HepG2 (cell line): ENCODE results near the gene SGMS1. TPM values are rescaled to one million over a fixed set of nuclear protein-coding genes. Genes with fewer than 3 reads are reported as not detected.
"Not testable (repeated sequence)": the region's sequence is repeated elsewhere in the genome, so short reads cannot be mapped to it uniquely, and the experiment has no call there.

Experiments
- ATAC-seq: fragments of 200-7000 bp; cut with Tn5 transposase; 3 replicates; pipeline ENCODE4 v1.9.1; 2020; ENCODE audit warnings: mild to moderate bottlenecking, moderate library complexity
- BruUV-seq: library from RNA; stranded (reverse); fragments of 400-500 nt; replicated peaks from 2 replicates; lab custom pipeline; 2021; lab: Mats Ljungman, UMichigan
- CTCF ChIA-PET: fragments of 300-600 bp; formaldehyde crosslinking; extraction: SDS; loops from one replicate; lab custom pipeline; 2021; ENCODE audit warnings: low total read pairs, inconsistent platforms, low intra/inter-chr PET ratio; lab: Yijun Ruan, JAX
- POLR2A ChIA-PET: fragments of 350-600 bp; sonication (Branson Sonifier 250); formaldehyde crosslinking; loops from one replicate; lab custom pipeline; 2020; ENCODE audit warnings: antibody characterized with exemption, inconsistent platforms; lab: Yijun Ruan, JAX
- DNase-seq: peaks from one replicate; pipeline ENCODE4 v3.0.0-alpha.2; 2015; ENCODE audit warnings: low spot score
- FAIRE-seq: peaks from 3 replicates; lab custom pipeline; 2011; peaks lifted over from hg19 to GRCh38; lab: Jason Lieb, UNC
- H2AFZ ChIP-seq: one replicate; pipeline ENCODE4 v1.6.1; 2011; ENCODE audit warnings: low read length, inconsistent platforms
- H3K27ac ChIP-seq: fragments of 300-600 bp; 3 replicates; pipeline ENCODE4 v1.8.0; 2011; ENCODE audit warnings: mixed run types, mild to moderate bottlenecking, mixed read lengths, low read length, inconsistent platforms; ENCODE audit not compliant: insufficient read depth; ENCODE audit errors: extremely low read length
- H3K27me3 ChIP-seq, 2 experiments: fragments of 200-600 bp in 1 of 2; 2 replicates in 1 of 2; 3 replicates in 1 of 2; pipeline versions ENCODE4 v1.6.0 to v1.8.0; 2011; ENCODE audit warnings: low read length in 2 of 2, mild to moderate bottlenecking in 2 of 2, moderate library complexity in 2 of 2, inconsistent platforms in 1 of 2; ENCODE audit not compliant: insufficient read depth in 2 of 2, control insufficient read depth in 1 of 2
- H3K36me3 ChIP-seq, 2 experiments: fragments of 200-600 bp in 1 of 2; replicated peaks in 1 of 2; 2 replicates in 1 of 2; 3 replicates in 1 of 2; pipeline versions ENCODE4 v1.5.1 to v1.8.0; 2011; ENCODE audit warnings: low read length in 2 of 2, inconsistent platforms in 1 of 2; ENCODE audit not compliant: insufficient read depth in 2 of 2, control insufficient read depth in 1 of 2
- H3K4me1 ChIP-seq: 2 replicates; pipeline ENCODE4 v1.5.1; 2012; ENCODE audit warnings: low read length, inconsistent platforms; ENCODE audit not compliant: insufficient read depth
- H3K4me2 ChIP-seq: 2 replicates; pipeline ENCODE4 v1.6.0; 2011; ENCODE audit warnings: low read depth, low read length, inconsistent platforms
- H3K4me3 ChIP-seq, 3 experiments: fragments of 200-600 bp in 1 of 3; sonication (generic), shearing (Covaris generic) in 1 of 3; replicated peaks in 1 of 3; 2 replicates each; pipeline ENCODE4 v1.5.1; 2011 to 2016; ENCODE audit warnings: low read length in 3 of 3, inconsistent platforms in 2 of 3, low read depth in 2 of 3, mild to moderate bottlenecking in 2 of 3, control low read depth in 1 of 3, mixed read lengths in 1 of 3; ENCODE audit not compliant: insufficient read depth in 1 of 3
- H3K79me2 ChIP-seq: one replicate; pipeline ENCODE4 v1.6.1; 2011; ENCODE audit warnings: low read length, inconsistent platforms; ENCODE audit not compliant: insufficient read depth
- H3K9ac ChIP-seq: 2 replicates; pipeline ENCODE4 v1.6.0; 2011; ENCODE audit warnings: mild to moderate bottlenecking, low read depth, low read length, inconsistent platforms; ENCODE audit not compliant: insufficient read depth
- H3K9me3 ChIP-seq: 2 replicates; pipeline ENCODE4 v1.5.1; 2012; ENCODE audit warnings: mild to moderate bottlenecking, low read length
- H4K20me1 ChIP-seq: 2 replicates; pipeline ENCODE4 v1.6.0; 2011; ENCODE audit warnings: inconsistent platforms, mild to moderate bottlenecking, low read length, moderate library complexity; ENCODE audit not compliant: insufficient read depth
- CBFB ChIP-seq: sonication (generic); formaldehyde crosslinking; IDR thresholded peaks from 2 replicates; pipeline ENCODE4 v1.4.0; 2020; ENCODE audit warnings: missing genetic modification reagents
- CREB1 ChIP-seq, 2 experiments: fragments of 450-650 bp in 1 of 2; IDR thresholded peaks; 2 replicates each; pipeline ENCODE4 v1.6.1; 2016 to 2017; ENCODE audit warnings: control low read depth in 1 of 2, mild to moderate bottlenecking in 1 of 2, missing compliant biosample characterization in 1 of 2, missing genetic modification characterization in 1 of 2
- FOXA1 ChIP-seq, 2 experiments: fragments of 450-650 bp in 1 of 2; sonication (generic) in 1 of 2; formaldehyde crosslinking in 1 of 2; IDR thresholded peaks; 2 replicates each; pipeline versions ENCODE4 v1.4.0 to v1.6.1; 2016 to 2020; ENCODE audit warnings: missing genetic modification reagents in 1 of 2
- NFYC ChIP-seq: IDR thresholded peaks from 2 replicates; pipeline ENCODE4 v1.6.1; 2016; ENCODE audit warnings: missing genetic modification reagents, missing compliant biosample characterization
- POGZ ChIP-seq: sonication (generic); formaldehyde crosslinking; IDR thresholded peaks from 2 replicates; pipeline ENCODE4 v1.4.0; 2020; ENCODE audit warnings: mild to moderate bottlenecking, missing genetic modification reagents
- RAD21 ChIP-seq: fragments of 450-650 bp; formaldehyde crosslinking; IDR thresholded peaks from 2 replicates; pipeline ENCODE4 v1.5.0; 2020; ENCODE audit warnings: mild to moderate bottlenecking
- ZNF205 ChIP-seq: IDR thresholded peaks from 2 replicates; pipeline ENCODE4 v1.6.1; 2018; ENCODE audit warnings: missing biosample characterization, missing genetic modification reagents
- ZNF232 ChIP-seq: sonication (generic); formaldehyde crosslinking; IDR thresholded peaks from 2 replicates; pipeline ENCODE4 v1.4.0; 2020; ENCODE audit warnings: missing genetic modification reagents, borderline replicate concordance
- ZNF274 ChIP-seq: sonication (generic); formaldehyde crosslinking; IDR thresholded peaks from 2 replicates; pipeline ENCODE4 v1.5.1; 2020; ENCODE audit warnings: mild to moderate bottlenecking, missing genetic modification reagents
- ZNF296 ChIP-seq: sonication (generic); formaldehyde crosslinking; conservative IDR thresholded peaks from 2 replicates; pipeline ENCODE4 v1.5.0; 2020; ENCODE audit warnings: mild to moderate bottlenecking, missing genetic modification reagents
- ZNF451 ChIP-seq: sonication (generic); formaldehyde crosslinking; IDR thresholded peaks from 2 replicates; pipeline ENCODE4 v1.5.0; 2020; ENCODE audit warnings: mild to moderate bottlenecking, missing genetic modification reagents
- ZNF7 ChIP-seq: IDR thresholded peaks from 2 replicates; pipeline ENCODE4 v1.6.1; 2016; ENCODE audit warnings: missing biosample characterization, missing genetic modification reagents
- ZNF816 ChIP-seq: sonication (generic); formaldehyde crosslinking; IDR thresholded peaks from 2 replicates; pipeline ENCODE4 v1.8.0; 2022; ENCODE audit warnings: missing genetic modification reagents, mild to moderate bottlenecking, borderline replicate concordance
- WGBS: methylation state at CpG from one replicate; pipeline ENCODE4 v1.1.6; 2017; ENCODE audit warnings: low lambda C conversion rate; 5-methylcytosine and 5-hydroxymethylcytosine counted together
- in situ Hi-C: cut with HindIII; loops from 2 replicates; pipeline ENCODE4 v1.10.0; 2017; ENCODE audit warnings: low pct_unique_long_range_greater_than_20kb; ENCODE audit not compliant: extremely low pct_ligation_motif_present
- intact Hi-C: fragments of 100-400 bp; cut with micrococcal nuclease; formaldehyde crosslinking; loops from one replicate; pipeline ENCODE4 v1.10.0; 2022; ENCODE audit not compliant: unreplicated experiment
- polyA plus RNA-seq, 8 experiments: library from polyadenylated mRNA; depleted of rRNA in 3 of 8; stranded (reverse) in 7 of 8; unstranded in 1 of 8; fragments of >200 nt; fragmentation: Illumina TruSeq in 4 of 8; extraction: Trizol in 4 of 8; gene quantifications; 2 replicates each; pipeline versions ENCODE4 v1.2.1 to v1.2.3, GENCODE V29; 2011 to 2016; ENCODE audit warnings: low read depth in 4 of 8, missing spikeins in 1 of 8, mixed read lengths in 1 of 8; ENCODE audit not compliant: insufficient read depth in 1 of 8
- total RNA-seq, 5 experiments: library from RNA; depleted of rRNA; stranded (reverse); fragments of >200 nt; fragmentation: Illumina TruSeq; extraction: Trizol; gene quantifications; 2 replicates each; pipeline ENCODE4 v1.2.3, GENCODE V29; 2016; ENCODE audit warnings: low read depth in 1 of 5
- TF ChIP-seq, protein P1 (sequence below): sonication (generic); formaldehyde crosslinking; IDR thresholded peaks from 2 replicates; pipeline ENCODE4; 2020; ENCODE audit warnings: missing genetic modification reagents, mild to moderate bottlenecking, borderline replicate concordance

The SGMS1 gene
- total and polyA plus RNA-seq, 2 of the 13 experiments (the other 11 are each of a cell fraction or from before 2014, with no cell fraction given): 6.5 to 15.1 TPM

DNA sequence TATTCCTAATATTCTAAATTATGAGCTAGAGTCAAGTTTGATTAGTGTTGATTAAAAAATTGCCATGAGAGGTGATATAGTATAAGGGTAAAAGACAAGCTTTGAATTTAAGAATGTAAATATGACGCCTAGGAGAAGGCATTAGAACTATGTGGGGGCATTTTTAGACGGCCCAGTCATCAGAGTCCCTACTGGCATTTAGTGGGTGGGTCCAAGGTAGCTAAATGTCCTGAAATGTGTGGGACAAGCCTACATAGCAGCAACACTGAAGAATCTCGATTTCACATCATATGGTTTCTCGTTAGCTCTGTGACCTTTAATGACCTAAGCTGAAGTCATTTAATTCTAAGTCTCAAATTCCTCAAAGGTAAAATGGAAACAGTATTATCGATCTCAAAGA is 133.5 kb downstream of the SGMS1 start:
- in situ Hi-C loops (no loop called here), intact Hi-C loops (no loop called here)
- Histone ChIP-seq H4K20me1 (no peaks in the 10 kb centered on the region), H3K79me2 (peaks cover 3% of the 10 kb centered on the region), H3K27me3 (no peaks in the 10 kb centered on the region; a peak in 1 of 5 replicates), H3K9me3 (no peaks in the 10 kb centered on the region), H3K9ac (no peak overlapping the region), H3K4me1 (no peaks in the 10 kb centered on the region), H3K4me3 (no peak overlapping the region), H3K4me2 (no peak overlapping the region), H2AFZ (no peak overlapping the region), H3K27ac (no peak overlapping the region), H3K36me3 (no peaks in the 10 kb centered on the region)
- POLR2A ChIA-PET: no interaction called here
- TF ChIP-seq NFYC (CRISPR knock-in tag) (no peak), RAD21 (CRISPR knock-in tag) (no peak), FOXA1 (IDR thresholded peaks at IDR 0.05) (no peak), FOXA1 (CRISPR knock-in tag; IDR thresholded peaks at IDR 0.05) (no peak), ZNF296 (CRISPR knock-in tag) (no peak), ZNF7 (CRISPR knock-in tag) (no peak), ZNF232 (CRISPR knock-in tag) (no peak), CBFB (CRISPR knock-in tag) (no peak), CREB1 (IDR thresholded peaks at IDR 0.05) (no peak), CREB1 (CRISPR knock-in tag; IDR thresholded peaks at IDR 0.05) (no peak), ZNF274 (CRISPR knock-in tag) (no peak), ZNF205 (no peak), ZNF451 (CRISPR knock-in tag) (no peak), POGZ (CRISPR knock-in tag) (no peak), ZNF816 (CRISPR knock-in tag) (no peak)
- TF ChIP-seq, protein P1, sequence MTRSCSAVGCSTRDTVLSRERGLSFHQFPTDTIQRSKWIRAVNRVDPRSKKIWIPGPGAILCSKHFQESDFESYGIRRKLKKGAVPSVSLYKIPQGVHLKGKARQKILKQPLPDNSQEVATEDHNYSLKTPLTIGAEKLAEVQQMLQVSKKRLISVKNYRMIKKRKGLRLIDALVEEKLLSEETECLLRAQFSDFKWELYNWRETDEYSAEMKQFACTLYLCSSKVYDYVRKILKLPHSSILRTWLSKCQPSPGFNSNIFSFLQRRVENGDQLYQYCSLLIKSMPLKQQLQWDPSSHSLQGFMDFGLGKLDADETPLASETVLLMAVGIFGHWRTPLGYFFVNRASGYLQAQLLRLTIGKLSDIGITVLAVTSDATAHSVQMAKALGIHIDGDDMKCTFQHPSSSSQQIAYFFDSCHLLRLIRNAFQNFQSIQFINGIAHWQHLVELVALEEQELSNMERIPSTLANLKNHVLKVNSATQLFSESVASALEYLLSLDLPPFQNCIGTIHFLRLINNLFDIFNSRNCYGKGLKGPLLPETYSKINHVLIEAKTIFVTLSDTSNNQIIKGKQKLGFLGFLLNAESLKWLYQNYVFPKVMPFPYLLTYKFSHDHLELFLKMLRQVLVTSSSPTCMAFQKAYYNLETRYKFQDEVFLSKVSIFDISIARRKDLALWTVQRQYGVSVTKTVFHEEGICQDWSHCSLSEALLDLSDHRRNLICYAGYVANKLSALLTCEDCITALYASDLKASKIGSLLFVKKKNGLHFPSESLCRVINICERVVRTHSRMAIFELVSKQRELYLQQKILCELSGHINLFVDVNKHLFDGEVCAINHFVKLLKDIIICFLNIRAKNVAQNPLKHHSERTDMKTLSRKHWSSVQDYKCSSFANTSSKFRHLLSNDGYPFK: no peak
- DNase-seq (no peak), FAIRE-seq (no peak), ATAC-seq (no peak)
- no TSS peak for BruUV-seq
- CTCF ChIA-PET: no interaction called here
- WGBS: 92% methylated on average over 5 of the region's 5 CpGs

DNA sequence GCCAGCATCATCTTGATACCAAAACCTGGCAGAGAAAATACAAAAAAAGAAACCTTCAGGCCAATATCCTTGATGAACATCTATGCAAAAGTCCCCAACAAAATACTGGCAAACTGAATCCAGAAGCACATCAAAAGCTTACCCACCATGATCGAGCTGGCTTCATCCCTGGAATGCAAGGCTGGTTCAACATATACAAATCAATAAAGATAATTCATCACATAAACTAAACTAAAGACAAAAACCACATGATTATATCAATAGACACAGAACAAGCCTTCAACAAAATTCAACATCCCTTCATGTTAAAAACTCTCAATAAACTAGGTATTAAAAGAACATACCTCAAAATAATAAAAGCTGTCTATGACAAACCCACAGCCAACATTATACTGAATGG is 139.2 kb downstream of the SGMS1 start:
- BruUV-seq, ATAC-seq, H3K36me3 ChIP-seq, H3K4me3 ChIP-seq, H3K27me3 ChIP-seq, H2AFZ ChIP-seq, H3K27ac ChIP-seq, H3K4me2 ChIP-seq, intact Hi-C loops, H3K79me2 ChIP-seq, H3K9me3 ChIP-seq, H3K9ac ChIP-seq, H4K20me1 ChIP-seq, DNase-seq, FAIRE-seq, CTCF ChIA-PET, H3K4me1 ChIP-seq, in situ Hi-C loops, POLR2A ChIA-PET: not testable (repeated sequence)
- WGBS: 87% methylated on average over 1 of the region's 1 CpG
